Measurements from ENCODE around the gene LTBP3. TPM values are rescaled to one million over a fixed set of nuclear protein-coding genes. Genes with fewer than 3 reads are reported as not detected.

LTBP3 gene
- total and polyA plus RNA-seq, 2 of the 4 experiments (the other 2 are of a cell fraction), result 6.6 to 145 TPM

GRCh38 chr11:65581928-65582327 lies 23.8 kb upstream of the LTBP3 start:
- no peak for ATAC-seq (ENCODE audit: low read depth)
- H2BK5ac ChIP-seq (ENCODE audit: low read depth, low read length, poor library complexity, severe bottlenecking), result no peak overlapping the region
- H3K79me1 ChIP-seq (ENCODE audit: low read depth in 1 of 2, low read length in 2 of 2), result peaks cover 6 to 32% of the 10 kb centered on the region in 2 experiments; a peak in 3 of 4 replicates
- no peak overlapping the region for H2AFZ ChIP-seq (replicated peaks; ENCODE audit: low read length, poor library complexity)
- no peak overlapping the region for H3K4me2 ChIP-seq (ENCODE audit: low read depth, low read length)
- no peak for DNase-seq
- no peak overlapping the region for H3K23ac ChIP-seq (ENCODE audit: low read depth, low read length)
- in situ Hi-C loops (cut with MboI; ENCODE audit: low sequenced_read_pairs) (no loop called here), intact Hi-C loops (cut with micrococcal nuclease) (no loop called here), dilution Hi-C loops (cut with HindIII; ENCODE audit: low sequenced_read_pairs, unreplicated experiment) (no loop called here)
- peaks cover 11% of the 10 kb centered on the region for H3K4me1 ChIP-seq (ENCODE audit: control insufficient read depth, insufficient read depth, low read length)
- H3K9ac ChIP-seq (ENCODE audit: low read depth, low read length), result no peak overlapping the region
- H4K20me1 ChIP-seq (ENCODE audit: insufficient read depth, low read length), result peaks cover 11% of the 10 kb centered on the region
- H2BK20ac ChIP-seq (ENCODE audit: low read depth, low read length), result no peak overlapping the region
- CTCF ChIA-PET, result no interaction called here
- WGBS, 2 experiments (ENCODE audit: extremely low coverage in 2 of 2, insufficient read length in 1 of 2), result 90% methylated on average over 2 of the region's 3 CpGs; no CpG with 5 or more reads in 1 of the 2 experiments
- H3K56ac ChIP-seq (ENCODE audit: extremely low read depth, insufficient read depth, low read length), result no peak overlapping the region
- H4K5ac ChIP-seq (ENCODE audit: low read depth, low read length), result no peak overlapping the region
- H2AK9ac ChIP-seq (replicated peaks; ENCODE audit: low read depth, low read length, poor library complexity), result peak overlapping the region; percentile 42
- H3K9me1 ChIP-seq (ENCODE audit: insufficient read depth, low read length), result no peaks in the 10 kb centered on the region; the same call in 1 of the 2 replicates
- H3K4ac ChIP-seq (ENCODE audit: low read depth, low read length), result no peak overlapping the region
- POLR2A ChIA-PET (ENCODE audit: unreplicated experiment), result no interaction called here
- TF ChIP-seq ELK1 (IDR thresholded peaks at IDR 0.05; ENCODE audit: borderline replicate concordance, low read depth, low read length) (no peak), MAZ (IDR thresholded peaks at IDR 0.05; ENCODE audit: borderline replicate concordance, low read depth, low read length) (no peak), CHD1 (IDR thresholded peaks at IDR 0.05; ENCODE audit: low read depth, low read length) (no peak), MAFK (IDR thresholded peaks at IDR 0.05; ENCODE audit: low read depth, low read length) (no peak), POLR2A (IDR thresholded peaks at IDR 0.05; ENCODE audit: low read depth, low read length) (no peak)
- H2AK5ac ChIP-seq (ENCODE audit: low read depth, low read length), result no peak overlapping the region
- no peak overlapping the region for H2BK120ac ChIP-seq (ENCODE audit: low read depth, low read length)
- H2BK15ac ChIP-seq (ENCODE audit: low read depth, low read length), result no peak overlapping the region
- H3K18ac ChIP-seq (ENCODE audit: low read depth, low read length), result no peak overlapping the region
- H3K9me3 ChIP-seq (ENCODE audit: control insufficient read depth, insufficient read depth, low read length), result no peaks in the 10 kb centered on the region
- no peaks in the 10 kb centered on the region for H3K27me3 ChIP-seq (ENCODE audit: control insufficient read depth, insufficient read depth, low read length)
- H3K14ac ChIP-seq (replicated peaks; ENCODE audit: low read depth, low read length), result no peak overlapping the region
- no peak overlapping the region for H3K4me3 ChIP-seq (ENCODE audit: insufficient read depth, low read depth, low read length)
- no peak overlapping the region for H3K27ac ChIP-seq (ENCODE audit: insufficient read depth, low read length)
- H3K36me3 ChIP-seq (ENCODE audit: control insufficient read depth, insufficient read depth, low read length), result peaks cover 46% of the 10 kb centered on the region
- no peak overlapping the region for H4K8ac ChIP-seq (ENCODE audit: low read depth in 2 of 2, low read length in 2 of 2)
- no TSS peak for BruUV-seq (replicated peaks)
- H4K91ac ChIP-seq (ENCODE audit: insufficient read depth, low read depth, low read length), result no peak overlapping the region

All from IMR-90 (cell line).